ENCODE measurements around the gene DGKB.

GRCh38 chr7:14630048-14630447 lies 272.5 kb downstream of the DGKB start:
- TF ChIP-seq CTCF (IDR thresholded peaks at IDR 0.05) (no peak), POLR2A (IDR thresholded peaks at IDR 0.05) (no peak)

Data from sigmoid colon (tissue), 3 donors.